Trophoblast cell (in vitro differentiated cells and primary cell): ENCODE measurements around the gene FLNC.

Experiments used
- DNase-seq, 2 donors: peaks; one replicate each; pipeline ENCODE4 v3.0.0-alpha.2; 2016
- H2AFZ ChIP-seq: 2 replicates; pipeline ENCODE4 v1.6.1; 2013; ENCODE audit warnings: low read length, moderate library complexity, mild to moderate bottlenecking; ENCODE audit not compliant: insufficient read depth, poor library complexity
- H2AK5ac ChIP-seq: 2 replicates; pipeline ENCODE4 v1.6.1; 2013; ENCODE audit warnings: mild to moderate bottlenecking, low read length
- H2BK120ac ChIP-seq: 2 replicates; pipeline ENCODE4 v1.6.1; 2013; ENCODE audit warnings: low read length, mild to moderate bottlenecking, moderate library complexity; ENCODE audit not compliant: insufficient read depth, poor library complexity
- H2BK12ac ChIP-seq: 2 replicates; pipeline ENCODE4 v1.6.1; 2013; ENCODE audit warnings: mild to moderate bottlenecking, low read length, moderate library complexity
- H2BK5ac ChIP-seq: 2 replicates; pipeline ENCODE4 v1.6.1; 2013; ENCODE audit warnings: low read length, low read depth, moderate library complexity, mild to moderate bottlenecking; ENCODE audit not compliant: poor library complexity
- H3K14ac ChIP-seq: 2 replicates; pipeline ENCODE4 v1.6.1; 2013; ENCODE audit warnings: mild to moderate bottlenecking, low read length
- H3K18ac ChIP-seq: 2 replicates; pipeline ENCODE4 v1.6.1; 2013; ENCODE audit warnings: mild to moderate bottlenecking, low read length
- H3K23ac ChIP-seq: 2 replicates; pipeline ENCODE4 v1.6.1; 2013; ENCODE audit warnings: low read length
- H3K27ac ChIP-seq: 2 replicates; pipeline ENCODE4 v1.5.1; 2013; ENCODE audit warnings: low read depth, mild to moderate bottlenecking, inconsistent platforms, low read length, moderate library complexity
- H3K27me3 ChIP-seq: 2 replicates; pipeline ENCODE4 v1.6.1; 2013; ENCODE audit warnings: inconsistent platforms, mild to moderate bottlenecking, low read length, moderate library complexity; ENCODE audit not compliant: insufficient read depth
- H3K36me3 ChIP-seq, 2 experiments: 1 replicate in 1 of 2; 2 replicates in 1 of 2; pipeline ENCODE4 v1.6.1; 2013; ENCODE audit warnings: low read length in 2 of 2, mild to moderate bottlenecking in 2 of 2, moderate library complexity in 1 of 2; ENCODE audit not compliant: insufficient read depth in 2 of 2, control insufficient read depth in 1 of 2
- H3K4ac ChIP-seq: 2 replicates; pipeline ENCODE4 v1.6.1; 2013; ENCODE audit warnings: low read depth, mild to moderate bottlenecking, low read length, moderate library complexity
- H3K4me1 ChIP-seq, 2 experiments: 1 replicate in 1 of 2; 2 replicates in 1 of 2; pipeline ENCODE4 v1.6.1; 2013; ENCODE audit warnings: low read length in 2 of 2, mild to moderate bottlenecking in 2 of 2, moderate library complexity in 1 of 2; ENCODE audit not compliant: insufficient read depth in 2 of 2, control insufficient read depth in 1 of 2
- H3K4me2 ChIP-seq: 2 replicates; pipeline ENCODE4 v1.6.1; 2013; ENCODE audit warnings: inconsistent platforms, mild to moderate bottlenecking, low read length, moderate library complexity
- H3K4me3 ChIP-seq: 2 replicates; pipeline ENCODE4 v1.5.1; 2013; ENCODE audit warnings: mild to moderate bottlenecking, low read depth, low read length, inconsistent platforms
- H3K79me1 ChIP-seq: one replicate; pipeline ENCODE4 v1.6.1; 2013; ENCODE audit warnings: low read length
- H3K79me2 ChIP-seq: 2 replicates; pipeline ENCODE4 v1.6.1; 2013; ENCODE audit warnings: low read length, mild to moderate bottlenecking; ENCODE audit not compliant: control insufficient read depth, insufficient read depth, poor library complexity
- H3K9ac ChIP-seq: 2 replicates; pipeline ENCODE4 v1.6.1; 2013; ENCODE audit warnings: mild to moderate bottlenecking, low read length
- H3K9me3 ChIP-seq: 2 replicates; pipeline ENCODE4 v1.6.1; 2013; ENCODE audit warnings: low read depth, mild to moderate bottlenecking, control low read depth, inconsistent platforms, low read length; ENCODE audit not compliant: insufficient read depth
- H4K12ac ChIP-seq: 2 replicates; pipeline ENCODE4 v1.6.1; 2013; ENCODE audit warnings: low read depth, mild to moderate bottlenecking, low read length, moderate library complexity
- H4K8ac ChIP-seq: 2 replicates; pipeline ENCODE4 v1.6.1; 2013; ENCODE audit warnings: low read depth, mild to moderate bottlenecking, low read length, moderate library complexity
- H4K91ac ChIP-seq: one replicate; pipeline ENCODE4 v1.6.1; 2013; ENCODE audit warnings: low read depth, mild to moderate bottlenecking, low read length, moderate library complexity
- whole genome bisulfite sequencing: extraction: QIAGEN DNeasy Blood & Tissue Kit; methylation state at CpG from one replicate; pipeline ENCODE4 v1.1.7; 2013; ENCODE audit warnings: missing lambda C conversion rate; ENCODE audit not compliant: insufficient read length, insufficient coverage; ENCODE audit errors: extremely low coverage; 5-methylcytosine and 5-hydroxymethylcytosine counted together

FLNC gene

DNA sequence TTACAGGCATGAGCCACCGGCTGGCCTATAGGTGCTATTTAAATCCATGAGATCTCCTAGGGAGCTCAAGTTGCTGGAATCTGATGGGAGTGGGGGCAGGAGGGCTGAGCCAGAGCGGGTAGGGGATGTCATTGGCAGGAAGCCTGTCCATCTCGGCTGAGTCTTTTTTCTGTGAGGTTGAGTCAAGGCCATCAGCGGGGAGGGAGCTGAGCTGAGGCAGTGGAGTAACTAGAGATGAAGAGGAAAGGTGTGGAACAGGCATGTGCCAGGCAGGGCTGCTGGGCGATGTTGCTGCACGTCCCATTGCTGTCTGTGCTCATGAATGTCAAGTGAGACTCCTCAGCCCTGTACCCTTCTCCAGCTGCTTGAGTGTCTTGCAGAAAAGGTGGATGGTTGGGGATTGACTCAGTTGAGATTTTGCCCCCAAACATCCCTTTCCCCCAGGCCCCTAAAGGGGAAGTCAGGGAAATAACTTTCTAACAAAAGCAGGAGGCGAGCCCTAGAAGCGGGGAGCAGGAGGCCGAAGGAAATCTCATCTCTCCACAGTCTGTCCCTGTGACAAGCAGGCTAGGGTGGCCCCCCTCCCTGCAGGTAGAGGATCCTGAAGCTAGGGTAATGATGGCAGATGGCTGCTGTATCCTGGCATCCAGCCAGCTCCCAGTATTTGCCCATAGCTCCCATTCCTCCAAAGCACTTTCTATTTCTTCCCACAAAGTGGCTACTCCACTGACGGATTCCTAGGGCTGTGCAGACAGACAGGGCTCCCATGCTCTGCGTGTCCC lies 37.8 kb downstream of the FLNC start:
- Histone ChIP-seq H3K9ac (no peak overlapping the region), H3K18ac (no peak overlapping the region), H3K4ac (no peak overlapping the region), H2BK120ac (no peak overlapping the region), H2BK12ac (no peak overlapping the region), H3K4me2 (no peak overlapping the region), H2AK5ac (no peak overlapping the region), H2BK5ac (no peak overlapping the region), H3K9me3 (no peaks in the 10 kb centered on the region), H3K79me2 (peaks cover under 1% of the 10 kb centered on the region), H3K4me3 (no peak overlapping the region), H3K79me1 (peaks cover 13% of the 10 kb centered on the region), H4K91ac (no peak overlapping the region), H2AFZ (no peak overlapping the region), H3K4me1 (peaks cover 21 to 32% of the 10 kb centered on the region in 2 experiments), H3K23ac (no peak overlapping the region), H3K27ac (no peak overlapping the region), H4K12ac (no peak overlapping the region), H3K36me3 (peaks cover 16 to 18% of the 10 kb centered on the region in 2 experiments), H4K8ac (no peak overlapping the region), H3K27me3 (peaks cover 27% of the 10 kb centered on the region), H3K14ac (no peak overlapping the region)
- DNase-seq: no peak
- no CpG with 5 or more reads among the region's 11 CpGs for WGBS

- Histone ChIP-seq H3K9ac (no peak overlapping the region), H3K23ac (no peak overlapping the region), H2BK12ac (no peak overlapping the region), H4K12ac (no peak overlapping the region), H3K4ac (no peak overlapping the region), H4K8ac (no peak overlapping the region), H2AFZ (no peak overlapping the region), H3K4me1 (peaks cover 23 to 33% of the 10 kb centered on the region in 2 experiments), H3K18ac (no peak overlapping the region), H3K79me1 (peaks cover 13% of the 10 kb centered on the region), H2BK120ac (no peak overlapping the region), H3K4me2 (peak overlapping the region; percentile 96), H3K79me2 (no peaks in the 10 kb centered on the region), H3K36me3 (peaks cover 16 to 18% of the 10 kb centered on the region in 2 experiments), H3K27ac (no peak overlapping the region), H2BK5ac (no peak overlapping the region), H3K4me3 (peak overlapping the region; percentile 66), H3K14ac (no peak overlapping the region), H2AK5ac (no peak overlapping the region), H3K27me3 (peaks cover 27% of the 10 kb centered on the region), H4K91ac (no peak overlapping the region), H3K9me3 (no peaks in the 10 kb centered on the region)
- no CpG with 5 or more reads among the region's 13 CpGs for WGBS
- DNase-seq: no peak
These were observed 38.5 kb downstream of the FLNC start for GRCh38 chr7:128868624-128869137.

- Histone ChIP-seq H2BK5ac (no peak overlapping the region), H3K9ac (no peak overlapping the region), H3K18ac (no peak overlapping the region), H2AFZ (no peak overlapping the region), H3K27ac (no peak overlapping the region), H3K4ac (no peak overlapping the region), H3K4me3 (peak overlapping the region; percentile 66), H3K79me2 (no peaks in the 10 kb centered on the region), H4K91ac (peak overlapping the region; percentile 41), H4K12ac (peak overlapping the region; percentile 28), H4K8ac (peak overlapping the region; percentile 45), H2BK120ac (peak overlapping the region; percentile 49), H3K14ac (no peak overlapping the region), H3K9me3 (no peaks in the 10 kb centered on the region), H3K36me3 (peaks cover 16 to 18% of the 10 kb centered on the region in 2 experiments), H2AK5ac (no peak overlapping the region), H3K4me1 (peaks cover 26 to 35% of the 10 kb centered on the region in 2 experiments), H3K4me2 (peak overlapping the region; percentile 96), H3K23ac (no peak overlapping the region), H2BK12ac (no peak overlapping the region), H3K79me1 (peaks cover 15% of the 10 kb centered on the region), H3K27me3 (peaks cover 27% of the 10 kb centered on the region)
- WGBS: no CpG with 5 or more reads among the region's 86 CpGs
- DNase-seq: peak; percentile 66 to 80
These were observed 39.1 kb downstream of the FLNC start for GRCh38 chr7:128869138-128869943.

DNA sequence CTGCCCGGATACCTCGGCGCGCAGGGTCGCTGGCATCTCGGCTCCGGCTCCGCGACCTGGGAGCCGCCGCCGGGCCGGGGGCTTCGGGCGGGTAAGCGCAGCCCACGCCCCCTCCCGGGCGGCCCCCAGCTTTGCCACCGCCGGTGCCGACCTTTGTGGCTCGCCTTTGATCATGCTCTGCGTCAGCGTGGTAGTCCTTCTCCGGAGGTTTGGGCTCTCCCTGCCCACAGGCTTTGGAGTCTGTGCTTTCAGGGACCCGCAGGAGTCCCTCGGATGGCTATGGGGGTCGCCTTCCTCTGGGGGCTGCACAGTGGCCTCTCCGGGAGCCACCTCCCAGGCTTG lies 39.7 kb downstream of the FLNC start:
- no peak overlapping the region for H3K9ac ChIP-seq
- no peak overlapping the region for H4K12ac ChIP-seq
- DNase-seq: no peak
- H3K4me2 ChIP-seq: peak overlapping the region; percentile 96
- no peak overlapping the region for H2BK12ac ChIP-seq
- H3K4me3 ChIP-seq: no peak overlapping the region
- peak overlapping the region; percentile 48 for H2BK120ac ChIP-seq
- peaks cover 16% of the 10 kb centered on the region in 2 experiments for H3K36me3 ChIP-seq
- no peaks in the 10 kb centered on the region for H3K79me2 ChIP-seq
- peaks cover 27% of the 10 kb centered on the region for H3K27me3 ChIP-seq
- H3K23ac ChIP-seq: no peak overlapping the region
- H3K27ac ChIP-seq: no peak overlapping the region
- peak overlapping the region; percentile 45 for H4K8ac ChIP-seq
- H3K4me1 ChIP-seq: peaks cover 31 to 39% of the 10 kb centered on the region in 2 experiments
- H3K79me1 ChIP-seq: peaks cover 15% of the 10 kb centered on the region
- H4K91ac ChIP-seq: peak overlapping the region; percentile 7
- no peaks in the 10 kb centered on the region for H3K9me3 ChIP-seq
- peak overlapping the region; percentile 12 for H2AK5ac ChIP-seq
- H3K18ac ChIP-seq: no peak overlapping the region
- WGBS: no CpG with 5 or more reads among the region's 30 CpGs
- H3K4ac ChIP-seq: no peak overlapping the region
- H2AFZ ChIP-seq: no peak overlapping the region
- H2BK5ac ChIP-seq: no peak overlapping the region
- H3K14ac ChIP-seq: no peak overlapping the region
